ENCODE data around the gene MRC2. TPM values are rescaled to one million over a fixed set of nuclear protein-coding genes. Genes with fewer than 3 reads are reported as not detected.

The MRC2 gene
- total and polyA plus RNA-seq, 2 of the 13 experiments (the other 11 are each of a cell fraction or from before 2014, with no cell fraction given), result not detected

Small RNA genes lying within 50 kb of the gene (small RNA-seq; reads per million reads assigned to genes)
- 0 reads per million in 3 experiments for gene RF00019 (ENCODE audit: insufficient read depth in 2 of 3, insufficient read length in 3 of 3, low read depth in 2 of 3, low replicate concordance in 1 of 3)
- gene RNU6-446P (ENCODE audit: insufficient read depth in 2 of 3, insufficient read length in 3 of 3, low read depth in 2 of 3, low replicate concordance in 1 of 3), result 0 reads per million in 3 experiments

Other genes with a start within 250 kb of the MRC2 start
- not detected in 2 replicates for gene EFCAB3, start 247.1 kb upstream of the MRC2 start, total RNA-seq (2016; rRNA removed; fragmentation: Illumina TruSeq; extraction: Trizol)
- gene EFCAB3, start 247.1 kb upstream of the MRC2 start, polyA plus RNA-seq (2011; rRNA removed), result not detected in 2 replicates
- gene METTL2A, start 203.8 kb upstream of the MRC2 start, total RNA-seq (2016; rRNA removed; fragmentation: Illumina TruSeq; extraction: Trizol), result 32.3 and 32.7 TPM in 2 replicates
- gene METTL2A, start 203.8 kb upstream of the MRC2 start, polyA plus RNA-seq (2011; rRNA removed), result 14.1 and 15.6 TPM in 2 replicates
- gene TLK2, start 148.8 kb upstream of the MRC2 start, total RNA-seq (2016; rRNA removed; fragmentation: Illumina TruSeq; extraction: Trizol), result 58.7 and 64.6 TPM in 2 replicates
- 58.8 and 60.8 TPM in 2 replicates for gene TLK2, start 148.8 kb upstream of the MRC2 start, polyA plus RNA-seq (2011; rRNA removed)
- not detected in 2 replicates for gene MARCHF10, start 180.6 kb downstream of the MRC2 start, total RNA-seq (2016; rRNA removed; fragmentation: Illumina TruSeq; extraction: Trizol)
- not detected in 2 replicates for gene MARCHF10, start 180.6 kb downstream of the MRC2 start, polyA plus RNA-seq (2011; rRNA removed)

All from HepG2 (cell line).